A549 (cell line): Measurements from ENCODE around the gene PRKG1.

ENCODE experiments used
- CEBPB ChIP-seq, 2 experiments: fragments of >200 bp in 1 of 2; sonication (Bioruptor Twin) in 1 of 2; formaldehyde crosslinking in 1 of 2; IDR thresholded peaks; 2 replicates each; pipeline ENCODE4 v1.6.1; 2012 to 2016
- CHD4 ChIP-seq: fragments of 200-600 bp; sonication (generic); IDR thresholded peaks from 2 replicates; pipeline ENCODE4 v1.6.1; 2016; ENCODE audit warnings: antibody characterized with exemption, mild to moderate bottlenecking, borderline replicate concordance
- CTCF ChIP-seq: fragments of >200 bp; sonication (Bioruptor Twin); formaldehyde crosslinking; IDR thresholded peaks from 3 replicates; pipeline ENCODE4 v1.5.1; 2016
- EP300 ChIP-seq, 2 experiments: fragments of >200 bp; sonication (Bioruptor Twin); formaldehyde crosslinking; IDR thresholded peaks; 2 replicates in 1 of 2; 3 replicates in 1 of 2; pipeline ENCODE4 v1.6.1; 2016 to 2017
- ESRRA ChIP-seq: fragments of 150-350 bp; IDR thresholded peaks from 2 replicates; pipeline ENCODE4 v1.6.1; 2014; ENCODE audit warnings: mild to moderate bottlenecking, low read length, borderline replicate concordance
- HOXB5 ChIP-seq: fragments of 250-450 bp; sonication (Bioruptor Pico); IDR thresholded peaks from 2 replicates; pipeline ENCODE4 v1.5.0; 2020; ENCODE audit warnings: mild to moderate bottlenecking, moderate library complexity
- JUN ChIP-seq, 2 experiments: fragments of >200 bp; sonication (Bioruptor Twin); formaldehyde crosslinking; IDR thresholded peaks; 2 replicates in 1 of 2; 3 replicates in 1 of 2; pipeline ENCODE4 v1.6.1; 2016 to 2017
- MYC ChIP-seq: IDR thresholded peaks from 2 replicates; pipeline ENCODE4 v1.6.1; 2012; ENCODE audit warnings: mild to moderate bottlenecking, inconsistent platforms, low read length, improper control_type of control experiment, borderline replicate concordance
- NPAS2 ChIP-seq: fragments of 250-450 bp; sonication (Bioruptor Pico); IDR thresholded peaks from 2 replicates; pipeline ENCODE4 v1.8.0; 2022; ENCODE audit warnings: mild to moderate bottlenecking, moderate library complexity, borderline replicate concordance
- POLR2A ChIP-seq: IDR thresholded peaks from 2 replicates; pipeline ENCODE4 v1.6.1; 2012; ENCODE audit warnings: mild to moderate bottlenecking, low read length
- RCOR1 ChIP-seq: fragments of 150-350 bp; IDR thresholded peaks from 2 replicates; pipeline ENCODE4 v1.6.1; 2014; ENCODE audit warnings: antibody characterized with exemption, low read length, low read depth
- SMC3 ChIP-seq: fragments of >200 bp; sonication (Bioruptor Twin); formaldehyde crosslinking; IDR thresholded peaks from 3 replicates; pipeline ENCODE4 v1.6.1; 2018; ENCODE audit warnings: inconsistent platforms
- ZFP36 ChIP-seq: fragments of 450-650 bp; IDR thresholded peaks from 2 replicates; pipeline ENCODE4 v1.6.1; 2014; ENCODE audit warnings: borderline replicate concordance; ENCODE audit not compliant: partially characterized antibody
- TF ChIP-seq, protein P1 (sequence below): IDR thresholded peaks from 2 replicates; pipeline ENCODE4 v1.6.1; 2012

DNA sequence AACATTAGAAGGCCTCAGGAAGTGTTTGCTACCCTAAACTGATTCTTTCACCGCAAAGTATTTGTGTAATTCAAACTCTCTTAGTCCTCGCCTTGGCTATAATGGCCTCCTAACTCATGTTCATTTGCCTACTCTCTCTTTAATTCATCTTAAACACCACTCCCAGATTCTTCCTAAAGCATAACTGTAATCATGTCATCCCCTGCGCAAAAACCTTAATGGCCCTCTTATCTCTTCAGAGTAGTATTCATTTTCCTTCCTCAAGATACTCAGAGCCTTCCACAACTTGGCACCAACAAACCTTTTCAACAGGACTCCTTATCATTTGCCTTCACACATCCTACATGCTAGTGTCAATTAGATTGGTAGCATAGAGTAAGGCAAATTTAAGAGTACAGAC is 582.2 kb downstream of the PRKG1 start:
- no peak for TF ChIP-seq EP300 (IDR thresholded peaks at IDR 0.05)
- TF ChIP-seq NPAS2 (CRISPR knock-in tag) = no peak
- TF ChIP-seq CHD4 = no peak
- no peak for TF ChIP-seq CTCF
- TF ChIP-seq POLR2A = no peak
- no peak for TF ChIP-seq RCOR1
- TF ChIP-seq SMC3 = no peak
- TF ChIP-seq CEBPB (IDR thresholded peaks at IDR 0.05) = no peak
- TF ChIP-seq HOXB5 (CRISPR knock-in tag) = no peak
- no peak for TF ChIP-seq ZFP36
- TF ChIP-seq ESRRA = no peak
- no peak for TF ChIP-seq MYC
- TF ChIP-seq, protein P1, sequence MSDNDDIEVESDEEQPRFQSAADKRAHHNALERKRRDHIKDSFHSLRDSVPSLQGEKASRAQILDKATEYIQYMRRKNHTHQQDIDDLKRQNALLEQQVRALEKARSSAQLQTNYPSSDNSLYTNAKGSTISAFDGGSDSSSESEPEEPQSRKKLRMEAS = no peak
- no peak for TF ChIP-seq JUN (IDR thresholded peaks at IDR 0.05)
